K562 (cell line): ENCODE measurements around the gene CTDSP1. TPM values are rescaled to one million over a fixed set of nuclear protein-coding genes. Genes with fewer than 3 reads are reported as not detected.

Experiments used
- ARID1B ChIP-seq: fragments of 450-650 bp; IDR thresholded peaks from 2 replicates; pipeline ENCODE4 v1.6.1; 2016; ENCODE audit warnings: antibody characterized with exemption, mild to moderate bottlenecking, inconsistent platforms
- ARID4B ChIP-seq: sonication (generic); formaldehyde crosslinking; IDR thresholded peaks from 2 replicates; pipeline ENCODE4 v1.8.0; 2022; ENCODE audit warnings: mild to moderate bottlenecking, missing genetic modification reagents
- CREM ChIP-seq: IDR thresholded peaks from 2 replicates; pipeline ENCODE4 v1.6.1; 2014; ENCODE audit warnings: antibody characterized with exemption, low read depth
- ELF2 ChIP-seq: fragments of 250-450 bp; sonication (Bioruptor Pico); IDR thresholded peaks from 2 replicates; pipeline ENCODE4 v1.5.0; 2021; ENCODE audit warnings: mild to moderate bottlenecking
- EZH2 ChIP-seq: IDR thresholded peaks from 2 replicates; pipeline ENCODE4 v1.6.1; 2012; ENCODE audit warnings: low read depth, mild to moderate bottlenecking, inconsistent platforms, low read length, borderline replicate concordance
- FOSL1 ChIP-seq: fragments of 200-800 bp; sonication (Bioruptor generic); conservative IDR thresholded peaks from 2 replicates; pipeline ENCODE4 v1.6.1; 2016; ENCODE audit warnings: missing genetic modification characterization, missing compliant biosample characterization
- FOXO4 ChIP-seq: fragments of 450-650 bp; formaldehyde crosslinking; IDR thresholded peaks from 2 replicates; pipeline ENCODE4 v1.4.0; 2020; ENCODE audit warnings: mild to moderate bottlenecking, moderate library complexity
- LEF1 ChIP-seq: fragments of 450-650 bp; IDR thresholded peaks from 2 replicates; pipeline ENCODE4 v1.6.1; 2016; ENCODE audit warnings: mild to moderate bottlenecking
- MCM5 ChIP-seq: fragments of 450-650 bp; IDR thresholded peaks from 2 replicates; pipeline ENCODE4 v1.6.1; 2016; ENCODE audit warnings: low read depth
- MTA3 ChIP-seq: fragments of 450-650 bp; formaldehyde crosslinking; IDR thresholded peaks from 2 replicates; pipeline ENCODE4 v1.6.1; 2017; ENCODE audit warnings: mild to moderate bottlenecking, borderline replicate concordance
- NCOA2 ChIP-seq, 2 experiments: fragments of 450-650 bp; IDR thresholded peaks; 2 replicates each; pipeline ENCODE4 v1.6.1; 2018; ENCODE audit warnings: mild to moderate bottlenecking in 2 of 2, moderate library complexity in 1 of 2; ENCODE audit not compliant: partially characterized antibody in 2 of 2
- POU5F1 ChIP-seq: fragments of 150-350 bp; IDR thresholded peaks from 2 replicates; pipeline ENCODE4 v1.6.1; 2014; ENCODE audit warnings: borderline replicate concordance, low read length, low read depth, mild to moderate bottlenecking; ENCODE audit not compliant: partially characterized antibody
- PTRF ChIP-seq: fragments of 450-650 bp; IDR thresholded peaks from 2 replicates; pipeline ENCODE4 v1.6.1; 2016; ENCODE audit warnings: mild to moderate bottlenecking, missing genetic modification characterization, missing compliant biosample characterization
- ZNF511 ChIP-seq: sonication (generic); formaldehyde crosslinking; IDR thresholded peaks from 2 replicates; pipeline ENCODE4 v1.8.0; 2022; ENCODE audit warnings: mild to moderate bottlenecking, missing genetic modification reagents
- polyA plus RNA-seq, 8 experiments: library from polyadenylated mRNA; depleted of rRNA in 4 of 8; stranded (reverse) in 5 of 8; unstranded in 3 of 8; fragments of >200 nt; fragmentation: Nextera tagmentation in 2 of 8; fragmentation: Illumina TruSeq in 1 of 8; extraction: Ambion mirVana in 2 of 8; extraction: Trizol in 1 of 8; gene quantifications; 2 replicates each; pipeline versions ENCODE4 v1.2.1 to v1.2.3, GENCODE V29; 2011 to 2014; ENCODE audit warnings: inconsistent platforms in 1 of 8, missing spikeins in 1 of 8
- total RNA-seq, 7 experiments: library from RNA; depleted of rRNA in 6 of 7; stranded (reverse); fragments of >200 nt in 6 of 7; fragmentation: Illumina TruSeq in 2 of 7; extraction: Trizol in 2 of 7; gene quantifications; 2 replicates each; pipeline versions ENCODE4 v1.2.1 to v1.2.3, GENCODE V29; 2011 to 2021; ENCODE audit warnings: low replicate concordance in 1 of 7
- TF ChIP-seq, protein P1 (sequence below): sonication (generic); formaldehyde crosslinking; IDR thresholded peaks from 2 replicates; pipeline ENCODE4 v1.8.0; 2022; ENCODE audit warnings: missing genetic modification reagents, mild to moderate bottlenecking, moderate library complexity, borderline replicate concordance
- TF ChIP-seq, protein P2 (sequence below): IDR thresholded peaks from 2 replicates; pipeline ENCODE4 v1.6.1; 2011; ENCODE audit warnings: borderline replicate concordance, low read depth, mild to moderate bottlenecking, moderate library complexity, low read length; ENCODE audit not compliant: insufficient read depth, poor library complexity, severe bottlenecking

The CTDSP1 gene
- total and polyA plus RNA-seq, 9 of the 15 experiments (the other 6 are each of a cell fraction or from before 2014, with no cell fraction given): 2.4 to 74.8 (median 45.8) TPM

DNA sequence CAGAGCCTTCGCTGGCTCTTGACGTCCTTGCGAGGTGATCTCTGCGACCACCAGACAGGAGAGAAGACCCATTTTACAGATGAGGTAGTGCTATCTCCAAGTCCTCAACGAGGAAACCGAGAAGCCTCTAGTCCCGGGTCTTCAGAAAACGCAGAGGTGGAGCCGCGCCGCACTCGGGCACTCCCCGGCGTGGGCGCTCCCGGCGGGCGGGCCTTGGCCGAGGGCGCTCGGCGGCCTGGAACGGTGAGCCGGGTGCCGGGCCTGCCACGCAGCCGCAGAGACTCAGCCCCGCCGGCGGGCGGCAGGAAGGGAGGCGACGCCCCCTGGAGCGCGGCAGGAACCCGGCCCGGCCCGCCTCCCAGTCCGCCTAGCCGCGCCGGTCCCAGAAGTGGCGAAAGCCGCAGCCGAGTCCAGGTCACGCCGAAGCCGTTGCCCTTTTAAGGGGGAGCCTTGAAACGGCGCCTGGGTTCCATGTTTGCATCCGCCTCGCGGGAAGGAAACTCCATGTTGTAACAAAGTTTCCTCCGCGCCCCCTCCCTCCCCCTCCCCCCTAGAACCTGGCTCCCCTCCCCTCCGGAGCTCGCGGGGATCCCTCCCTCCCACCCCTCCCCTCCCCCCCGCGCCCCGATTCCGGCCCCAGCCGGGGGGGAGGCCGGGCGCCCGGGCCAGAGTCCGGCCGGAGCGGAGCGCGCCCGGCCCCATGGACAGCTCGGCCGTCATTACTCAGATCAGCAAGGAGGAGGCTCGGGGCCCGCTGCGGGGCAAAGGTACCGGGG, at the start of gene CTDSP1 (continued):
- TF ChIP-seq MTA3 (peak; percentile 33; the same call in 1 of the 2 replicates), POU5F1 (no peak), NCOA2 (IDR thresholded peaks at IDR 0.05; ENCODE audit: partially characterized antibody in 2 of 2) (no peak), ARID1B (no peak), ZNF511 (no peak), EZH2 (no peak), CREM (peak; percentile 40), ELF2 (CRISPR knock-in tag) (no peak), PTRF (no peak), LEF1 (no peak), MCM5 (no peak), FOSL1 (tag) (no peak), ARID4B (CRISPR knock-in tag) (peak; percentile 48; the same call in 1 of the 2 replicates), FOXO4 (CRISPR knock-in tag) (no peak)
- TF ChIP-seq, protein P1, sequence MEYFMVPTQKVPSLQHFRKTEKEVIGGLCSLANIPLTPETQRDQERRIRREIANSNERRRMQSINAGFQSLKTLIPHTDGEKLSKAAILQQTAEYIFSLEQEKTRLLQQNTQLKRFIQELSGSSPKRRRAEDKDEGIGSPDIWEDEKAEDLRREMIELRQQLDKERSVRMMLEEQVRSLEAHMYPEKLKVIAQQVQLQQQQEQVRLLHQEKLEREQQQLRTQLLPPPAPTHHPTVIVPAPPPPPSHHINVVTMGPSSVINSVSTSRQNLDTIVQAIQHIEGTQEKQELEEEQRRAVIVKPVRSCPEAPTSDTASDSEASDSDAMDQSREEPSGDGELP (CRISPR knock-in tag): peak; percentile 70; the same call in 1 of the 2 replicates
- TF ChIP-seq, protein P2, sequence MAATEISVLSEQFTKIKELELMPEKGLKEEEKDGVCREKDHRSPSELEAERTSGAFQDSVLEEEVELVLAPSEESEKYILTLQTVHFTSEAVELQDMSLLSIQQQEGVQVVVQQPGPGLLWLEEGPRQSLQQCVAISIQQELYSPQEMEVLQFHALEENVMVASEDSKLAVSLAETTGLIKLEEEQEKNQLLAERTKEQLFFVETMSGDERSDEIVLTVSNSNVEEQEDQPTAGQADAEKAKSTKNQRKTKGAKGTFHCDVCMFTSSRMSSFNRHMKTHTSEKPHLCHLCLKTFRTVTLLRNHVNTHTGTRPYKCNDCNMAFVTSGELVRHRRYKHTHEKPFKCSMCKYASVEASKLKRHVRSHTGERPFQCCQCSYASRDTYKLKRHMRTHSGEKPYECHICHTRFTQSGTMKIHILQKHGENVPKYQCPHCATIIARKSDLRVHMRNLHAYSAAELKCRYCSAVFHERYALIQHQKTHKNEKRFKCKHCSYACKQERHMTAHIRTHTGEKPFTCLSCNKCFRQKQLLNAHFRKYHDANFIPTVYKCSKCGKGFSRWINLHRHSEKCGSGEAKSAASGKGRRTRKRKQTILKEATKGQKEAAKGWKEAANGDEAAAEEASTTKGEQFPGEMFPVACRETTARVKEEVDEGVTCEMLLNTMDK: no peak
